Breast epithelium (tissue), 3 donors: ENCODE measurements around the gene LILRB2.

Experiments
- POLR2A ChIP-seq: fragments of 450-650 bp; IDR thresholded peaks from one replicate; pipeline ENCODE4 v1.6.1; 2016; ENCODE audit warnings: antibody characterized with exemption, mild to moderate bottlenecking, moderate library complexity
- TF ChIP-seq, protein P1 (sequence below), 3 donors: fragments of 450-650 bp; IDR thresholded peaks; one replicate each; pipeline ENCODE4 v1.5.1; 2016 to 2017; ENCODE audit warnings: antibody characterized with exemption in 3 of 3, mild to moderate bottlenecking in 3 of 3, moderate library complexity in 3 of 3

DNA sequence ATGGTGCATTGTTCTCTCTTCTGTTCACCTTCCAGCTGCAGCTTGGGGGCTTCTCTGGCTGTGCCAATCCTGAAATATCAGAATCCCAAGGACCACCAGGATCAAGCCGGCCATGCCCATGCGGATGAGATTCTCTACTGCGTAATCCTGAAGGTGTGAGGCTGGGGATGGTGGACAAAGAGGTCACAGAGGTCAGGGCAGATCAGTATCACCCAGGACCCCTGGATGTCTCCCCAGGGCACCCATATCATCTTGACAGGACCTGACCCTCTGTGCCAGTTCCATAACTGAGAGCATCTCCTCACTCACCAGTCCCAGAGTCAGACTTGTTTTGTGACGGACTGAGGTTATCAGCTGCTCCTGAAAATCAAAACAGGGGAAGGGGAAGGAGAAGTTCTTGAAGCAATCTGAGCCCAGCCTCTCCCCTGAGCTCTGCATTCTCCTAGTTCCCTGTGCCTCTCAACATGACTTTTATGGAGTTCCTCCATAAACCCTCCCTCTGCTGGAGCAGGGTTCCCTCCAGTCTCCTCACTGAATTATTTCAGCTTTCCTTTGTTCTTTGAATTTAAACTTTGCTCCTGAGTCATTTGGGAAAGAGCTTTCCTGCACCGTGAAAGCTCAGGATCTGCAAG lies 26.6 kb upstream of the LILRB2 start:
- TF ChIP-seq, protein P1, sequence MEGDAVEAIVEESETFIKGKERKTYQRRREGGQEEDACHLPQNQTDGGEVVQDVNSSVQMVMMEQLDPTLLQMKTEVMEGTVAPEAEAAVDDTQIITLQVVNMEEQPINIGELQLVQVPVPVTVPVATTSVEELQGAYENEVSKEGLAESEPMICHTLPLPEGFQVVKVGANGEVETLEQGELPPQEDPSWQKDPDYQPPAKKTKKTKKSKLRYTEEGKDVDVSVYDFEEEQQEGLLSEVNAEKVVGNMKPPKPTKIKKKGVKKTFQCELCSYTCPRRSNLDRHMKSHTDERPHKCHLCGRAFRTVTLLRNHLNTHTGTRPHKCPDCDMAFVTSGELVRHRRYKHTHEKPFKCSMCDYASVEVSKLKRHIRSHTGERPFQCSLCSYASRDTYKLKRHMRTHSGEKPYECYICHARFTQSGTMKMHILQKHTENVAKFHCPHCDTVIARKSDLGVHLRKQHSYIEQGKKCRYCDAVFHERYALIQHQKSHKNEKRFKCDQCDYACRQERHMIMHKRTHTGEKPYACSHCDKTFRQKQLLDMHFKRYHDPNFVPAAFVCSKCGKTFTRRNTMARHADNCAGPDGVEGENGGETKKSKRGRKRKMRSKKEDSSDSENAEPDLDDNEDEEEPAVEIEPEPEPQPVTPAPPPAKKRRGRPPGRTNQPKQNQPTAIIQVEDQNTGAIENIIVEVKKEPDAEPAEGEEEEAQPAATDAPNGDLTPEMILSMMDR (IDR thresholded peaks at IDR 0.05) = no peak
- TF ChIP-seq POLR2A = no peak
